Endodermal cell (in vitro differentiated cells): Measurements from ENCODE around the gene PTPRM. TPM values are rescaled to one million over a fixed set of nuclear protein-coding genes. Genes with fewer than 3 reads are reported as not detected.

Source experiments
- DNase-seq: peaks from one replicate; pipeline ENCODE4 v3.0.0-alpha.2; 2017
- H3K27ac ChIP-seq: 2 replicates; pipeline ENCODE4 v1.5.1; 2013; ENCODE audit warnings: mild to moderate bottlenecking, low read depth, low read length, moderate library complexity
- H3K27me3 ChIP-seq: 2 replicates; pipeline ENCODE4 v1.6.1; 2013; ENCODE audit warnings: mild to moderate bottlenecking, low read length, moderate library complexity; ENCODE audit not compliant: insufficient read depth, control insufficient read depth, poor library complexity, severe bottlenecking
- H3K36me3 ChIP-seq: 2 replicates; pipeline ENCODE4 v1.7.0; 2013; ENCODE audit warnings: mild to moderate bottlenecking, low read length, moderate library complexity; ENCODE audit not compliant: control insufficient read depth, insufficient read depth
- H3K4me1 ChIP-seq: one replicate; pipeline ENCODE4 v1.7.0; 2013; ENCODE audit warnings: low read length; ENCODE audit not compliant: control insufficient read depth, insufficient read depth
- H3K4me3 ChIP-seq: 2 replicates; pipeline ENCODE4 v1.5.1; 2013; ENCODE audit warnings: mild to moderate bottlenecking, low read length, moderate library complexity
- H3K9ac ChIP-seq: 2 replicates; pipeline ENCODE4 v1.6.1; 2013; ENCODE audit warnings: mild to moderate bottlenecking, low read length, moderate library complexity; ENCODE audit not compliant: poor library complexity, severe bottlenecking; ENCODE audit errors: extremely low read depth
- H3K9me3 ChIP-seq: 2 replicates; pipeline ENCODE4 v1.6.1; 2013; ENCODE audit warnings: mild to moderate bottlenecking, low read length, moderate library complexity; ENCODE audit not compliant: control insufficient read depth
- H3K27ac Mint-ChIP-seq: 2 replicates; pipeline ENCODE4 v1.8.0; 2020; ENCODE audit warnings: mixed read lengths
- H3K27me3 Mint-ChIP-seq: 2 replicates; pipeline ENCODE4 v1.8.0; 2021; ENCODE audit warnings: mild to moderate bottlenecking, mixed read lengths; ENCODE audit not compliant: insufficient read depth
- H3K36me3 Mint-ChIP-seq: 2 replicates; pipeline ENCODE4 v1.8.0; 2020; ENCODE audit warnings: low read depth, mixed read lengths
- H3K4me1 Mint-ChIP-seq: 2 replicates; pipeline ENCODE4 v1.8.0; 2020; ENCODE audit warnings: mixed read lengths
- H3K4me3 Mint-ChIP-seq: 2 replicates; pipeline ENCODE4 v1.8.0; 2020; ENCODE audit warnings: mild to moderate bottlenecking, moderate library complexity, mixed read lengths
- H3K9me3 Mint-ChIP-seq: 2 replicates; pipeline ENCODE4 v1.8.0; 2020; ENCODE audit warnings: mild to moderate bottlenecking, mixed read lengths
- WGBS, 2 experiments: methylation state at CpG; one replicate each; pipeline versions ENCODE4 v1.1.5 to v1.1.7; 2013; ENCODE audit warnings: missing lambda C conversion rate in 2 of 2, mixed read lengths in 1 of 2; ENCODE audit not compliant: insufficient coverage in 1 of 2, insufficient read length in 1 of 2; 5-methylcytosine and 5-hydroxymethylcytosine counted together
- total RNA-seq, 2 donors: library from RNA; stranded (reverse); fragmentation: NEBNext Ultra II Directional in 1 of 2; extraction: Animal tissue kit (Norgen Biotek cat#: 25700) in 1 of 2; gene quantifications; 2 replicates in 1 of 2; 3 replicates in 1 of 2; pipeline ENCODE4 v1.2.1, GENCODE V29; 2021
- TF ChIP-seq, protein P1 (sequence below): fragments of 200-600 bp; sonication (generic); conservative IDR thresholded peaks from 2 replicates; pipeline ENCODE4 v1.5.0; 2021; ENCODE audit warnings: antibody characterized with exemption, mild to moderate bottlenecking

The PTPRM gene
- total RNA-seq, 2 donors from 2014 or later = 47.2 to 57.6 TPM

DNA sequence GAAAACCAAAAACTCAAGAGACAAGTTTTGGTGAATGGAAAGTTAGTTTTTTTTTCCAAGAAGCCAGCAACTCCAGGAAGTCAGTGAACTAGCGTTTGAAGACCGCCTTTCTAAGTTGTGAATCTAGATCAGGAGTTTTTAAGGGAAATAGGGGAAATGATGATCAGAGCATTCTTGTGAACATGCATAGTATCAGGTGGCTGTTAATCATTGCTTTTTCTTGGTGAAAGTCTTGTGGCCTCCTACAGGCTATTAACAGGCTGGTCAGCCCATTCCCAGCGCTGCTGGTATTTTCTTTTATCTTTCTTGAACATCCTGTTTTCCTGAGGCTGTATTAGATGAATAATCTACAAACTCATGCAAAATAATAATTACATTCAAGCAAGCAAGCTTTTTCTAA, 155.8 kb downstream of the PTPRM start:
- DNase-seq = no peak
- H3K9me3 ChIP-seq = peaks cover 10% of the 10 kb centered on the region
- no peak overlapping the region for H3K27ac ChIP-seq
- no peaks in the 10 kb centered on the region for H3K27me3 ChIP-seq
- H3K4me3 ChIP-seq = no peak overlapping the region
- Mint-ChIP-seq H3K36me3 (no peaks in the 10 kb centered on the region), H3K4me3 (no peak overlapping the region), H3K27ac (peak overlapping the region; percentile 45), H3K4me1 (peaks cover 36% of the 10 kb centered on the region), H3K9me3 (peaks cover 8% of the 10 kb centered on the region), H3K27me3 (no peaks in the 10 kb centered on the region)
- no peak overlapping the region for H3K9ac ChIP-seq
- peaks cover 8% of the 10 kb centered on the region for H3K4me1 ChIP-seq
- WGBS, 2 experiments = 71 to 100% methylated on average over 2 to 3 of the region's 3 CpGs
- TF ChIP-seq, protein P1, sequence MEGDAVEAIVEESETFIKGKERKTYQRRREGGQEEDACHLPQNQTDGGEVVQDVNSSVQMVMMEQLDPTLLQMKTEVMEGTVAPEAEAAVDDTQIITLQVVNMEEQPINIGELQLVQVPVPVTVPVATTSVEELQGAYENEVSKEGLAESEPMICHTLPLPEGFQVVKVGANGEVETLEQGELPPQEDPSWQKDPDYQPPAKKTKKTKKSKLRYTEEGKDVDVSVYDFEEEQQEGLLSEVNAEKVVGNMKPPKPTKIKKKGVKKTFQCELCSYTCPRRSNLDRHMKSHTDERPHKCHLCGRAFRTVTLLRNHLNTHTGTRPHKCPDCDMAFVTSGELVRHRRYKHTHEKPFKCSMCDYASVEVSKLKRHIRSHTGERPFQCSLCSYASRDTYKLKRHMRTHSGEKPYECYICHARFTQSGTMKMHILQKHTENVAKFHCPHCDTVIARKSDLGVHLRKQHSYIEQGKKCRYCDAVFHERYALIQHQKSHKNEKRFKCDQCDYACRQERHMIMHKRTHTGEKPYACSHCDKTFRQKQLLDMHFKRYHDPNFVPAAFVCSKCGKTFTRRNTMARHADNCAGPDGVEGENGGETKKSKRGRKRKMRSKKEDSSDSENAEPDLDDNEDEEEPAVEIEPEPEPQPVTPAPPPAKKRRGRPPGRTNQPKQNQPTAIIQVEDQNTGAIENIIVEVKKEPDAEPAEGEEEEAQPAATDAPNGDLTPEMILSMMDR = peak; percentile 35
- H3K36me3 ChIP-seq = no peaks in the 10 kb centered on the region

DNA sequence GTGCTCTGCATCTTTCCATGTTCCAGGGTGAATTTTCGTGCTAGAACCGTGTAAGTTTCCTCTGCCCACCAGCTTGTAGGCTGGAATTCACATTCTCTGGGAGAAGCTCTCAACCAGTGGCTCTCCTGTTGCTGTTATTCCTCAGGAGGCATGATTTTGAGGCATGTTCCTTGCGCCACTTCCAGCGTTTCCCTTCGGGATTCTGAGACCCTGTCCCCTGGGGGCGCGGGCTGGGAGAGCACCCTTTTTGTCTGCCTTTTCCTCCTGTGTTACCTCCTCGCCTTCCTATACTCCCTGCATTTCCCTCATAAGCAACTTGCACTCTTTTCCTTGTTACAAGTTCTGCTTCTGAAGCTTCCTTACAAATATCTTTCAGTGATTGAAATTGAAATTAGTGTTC, 156.4 kb downstream of the PTPRM start:
- Histone ChIP-seq H3K9me3 (peaks cover 5% of the 10 kb centered on the region), H3K4me1 (peaks cover 8% of the 10 kb centered on the region), H3K4me3 (no peak overlapping the region), H3K36me3 (no peaks in the 10 kb centered on the region), H3K9ac (no peak overlapping the region), H3K27me3 (no peaks in the 10 kb centered on the region), H3K27ac (no peak overlapping the region)
- Mint-ChIP-seq H3K9me3 (peaks cover 4% of the 10 kb centered on the region), H3K36me3 (no peaks in the 10 kb centered on the region), H3K4me3 (no peak overlapping the region), H3K27me3 (no peaks in the 10 kb centered on the region), H3K27ac (peak overlapping the region; percentile 52), H3K4me1 (peaks cover 36% of the 10 kb centered on the region)
- DNase-seq = no peak
- TF ChIP-seq, protein P1 = peak; percentile 48
- 80 to 86% methylated on average over 3 to 8 of the region's 8 CpGs for WGBS, 2 experiments

DNA sequence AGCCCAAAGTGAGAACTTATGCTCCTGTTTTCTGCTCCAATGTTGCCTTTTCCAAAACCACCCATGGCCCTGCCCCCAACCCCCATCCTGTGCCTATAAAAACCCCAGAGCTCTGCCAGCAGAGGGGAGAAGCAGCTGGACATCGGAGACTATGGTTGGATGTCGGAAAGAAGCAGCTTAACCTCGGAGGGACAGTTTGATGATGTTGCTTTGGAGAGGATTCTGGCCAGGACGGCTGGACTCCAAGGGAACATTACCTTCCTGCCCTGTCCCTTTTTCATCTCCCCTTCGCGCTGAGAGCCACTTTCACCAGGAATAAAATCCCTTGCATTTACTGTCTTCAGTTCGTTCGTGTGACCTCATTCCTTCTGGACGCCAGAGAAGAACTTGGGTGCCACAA, 158.4 kb downstream of the PTPRM start:
- Histone ChIP-seq H3K27me3 (no peaks in the 10 kb centered on the region), H3K4me3 (no peak overlapping the region), H3K27ac (no peak overlapping the region), H3K36me3 (no peaks in the 10 kb centered on the region), H3K4me1 (peaks cover 8% of the 10 kb centered on the region), H3K9ac (no peak overlapping the region), H3K9me3 (no peaks in the 10 kb centered on the region)
- Mint-ChIP-seq H3K4me3 (no peak overlapping the region), H3K4me1 (peaks cover 47% of the 10 kb centered on the region), H3K27ac (no peak overlapping the region), H3K36me3 (no peaks in the 10 kb centered on the region), H3K9me3 (no peaks in the 10 kb centered on the region), H3K27me3 (no peaks in the 10 kb centered on the region)
- 94 to 97% methylated on average over 8 to 9 of the region's 9 CpGs for WGBS, 2 experiments
- TF ChIP-seq, protein P1 = no peak
- DNase-seq = no peak
